Esophagus squamous epithelium (tissue), 4 donors: Measurements from ENCODE around the gene BAG5.

Experiments
- CTCF ChIP-seq, 6 experiments: fragments of 450-650 bp in 4 of 6; fragments of 200-600 bp in 2 of 6; sonication (generic) in 2 of 6; IDR thresholded peaks; one replicate each; pipeline ENCODE4 v1.5.1; 2016 to 2019; ENCODE audit warnings: antibody characterized with exemption in 6 of 6, mild to moderate bottlenecking in 4 of 6, moderate library complexity in 4 of 6
- POLR2A ChIP-seq, 4 donors: fragments of 450-650 bp; IDR thresholded peaks; one replicate each; pipeline ENCODE4 v1.6.1; 2017; ENCODE audit warnings: antibody characterized with exemption in 4 of 4, mild to moderate bottlenecking in 4 of 4, moderate library complexity in 3 of 4

GRCh38 chr14:103538291-103539055 is 24.0 kb downstream of the BAG5 start:
- TF ChIP-seq CTCF (IDR thresholded peaks at IDR 0.05): no peak
- no peak for TF ChIP-seq POLR2A (IDR thresholded peaks at IDR 0.05)
